ENCODE data around the gene GJD2. TPM values are rescaled to one million over a fixed set of nuclear protein-coding genes. Genes with fewer than 3 reads are reported as not detected.

GJD2 gene
- total and polyA plus RNA-seq, 4 donors = not detected

DNA sequence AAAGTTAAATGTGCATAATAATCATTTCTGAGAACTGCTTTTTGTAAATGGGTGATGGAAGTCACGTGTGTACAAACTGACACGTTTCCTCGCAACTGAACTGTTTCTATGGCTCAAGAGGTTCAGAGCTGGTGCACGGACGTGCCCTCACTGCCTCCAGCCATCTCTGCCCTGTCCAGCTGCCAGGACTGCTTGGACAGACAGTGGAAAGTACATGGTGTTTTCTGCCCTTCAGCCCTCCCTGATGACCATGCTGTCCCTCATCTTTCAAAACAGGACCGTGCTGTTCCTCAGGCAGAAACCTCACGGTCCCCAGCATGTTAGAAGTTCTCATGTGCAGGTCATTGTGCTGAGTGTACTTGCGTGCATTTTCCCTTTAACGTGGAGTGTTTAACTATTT is 38.7 kb downstream of the GJD2 start:
- Histone ChIP-seq H3K36me3 (ENCODE audit: control insufficient read depth in 4 of 4, insufficient read depth in 3 of 4, low read depth in 1 of 4, low read length in 3 of 4) (no peaks in the 10 kb centered on the region), H3K4me3 (ENCODE audit: low read depth in 1 of 3, low read length in 3 of 3) (no peak overlapping the region), H3K27me3 (ENCODE audit: control insufficient read depth in 4 of 4, insufficient read depth in 4 of 4, low read length in 3 of 4) (no peaks in the 10 kb centered on the region), H3K9ac (ENCODE audit: low read depth in 1 of 2, low read length in 2 of 2) (no peak overlapping the region), H3K27ac (ENCODE audit: low read depth in 1 of 2, low read length in 2 of 2) (no peak overlapping the region), H3K9me3 (ENCODE audit: control insufficient read depth in 4 of 4, low read length in 3 of 4) (no peaks in the 10 kb centered on the region), H3K4me1 (ENCODE audit: control insufficient read depth in 4 of 4, insufficient read depth in 4 of 4, low read length in 3 of 4) (peaks cover 6 to 38% (median 30%) of the 10 kb centered on the region in 4 donors)
- 35% methylated on average over 9 of the region's 9 CpGs for WGBS
- DNase-seq (ENCODE audit: low spot score) = no peak
- TF ChIP-seq GABPA (IDR thresholded peaks at IDR 0.05 in 1 of 2, conservative IDR thresholded peaks at IDR 0.05 in 1 of 2) (no peak), RAD21 (IDR thresholded peaks at IDR 0.05) (no peak), TAF1 (conservative IDR thresholded peaks at IDR 0.05) (no peak), NR2F2 (IDR thresholded peaks at IDR 0.05) (no peak), HNF4A (conservative IDR thresholded peaks at IDR 0.05) (peak; percentile 68 to 72), FOXA2 (IDR thresholded peaks at IDR 0.05) (no peak), SP1 (IDR thresholded peaks at IDR 0.05) (peak; percentile 94), YY1 (IDR thresholded peaks at IDR 0.05) (peak; percentile 46), EGR1 (IDR thresholded peaks at IDR 0.05; ENCODE audit: low read depth in 2 of 2) (no peak), FOXA1 (IDR thresholded peaks at IDR 0.05) (no peak), HNF4G (IDR thresholded peaks at IDR 0.05) (no peak), RXRA (IDR thresholded peaks at IDR 0.05) (peak; percentile 85 to 90), JUND (IDR thresholded peaks at IDR 0.05) (peak in 1 of 2 donors; percentile 45)
- TF ChIP-seq, protein P1, sequence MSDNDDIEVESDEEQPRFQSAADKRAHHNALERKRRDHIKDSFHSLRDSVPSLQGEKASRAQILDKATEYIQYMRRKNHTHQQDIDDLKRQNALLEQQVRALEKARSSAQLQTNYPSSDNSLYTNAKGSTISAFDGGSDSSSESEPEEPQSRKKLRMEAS (IDR thresholded peaks at IDR 0.05) = no peak
- TF ChIP-seq, protein P2, sequence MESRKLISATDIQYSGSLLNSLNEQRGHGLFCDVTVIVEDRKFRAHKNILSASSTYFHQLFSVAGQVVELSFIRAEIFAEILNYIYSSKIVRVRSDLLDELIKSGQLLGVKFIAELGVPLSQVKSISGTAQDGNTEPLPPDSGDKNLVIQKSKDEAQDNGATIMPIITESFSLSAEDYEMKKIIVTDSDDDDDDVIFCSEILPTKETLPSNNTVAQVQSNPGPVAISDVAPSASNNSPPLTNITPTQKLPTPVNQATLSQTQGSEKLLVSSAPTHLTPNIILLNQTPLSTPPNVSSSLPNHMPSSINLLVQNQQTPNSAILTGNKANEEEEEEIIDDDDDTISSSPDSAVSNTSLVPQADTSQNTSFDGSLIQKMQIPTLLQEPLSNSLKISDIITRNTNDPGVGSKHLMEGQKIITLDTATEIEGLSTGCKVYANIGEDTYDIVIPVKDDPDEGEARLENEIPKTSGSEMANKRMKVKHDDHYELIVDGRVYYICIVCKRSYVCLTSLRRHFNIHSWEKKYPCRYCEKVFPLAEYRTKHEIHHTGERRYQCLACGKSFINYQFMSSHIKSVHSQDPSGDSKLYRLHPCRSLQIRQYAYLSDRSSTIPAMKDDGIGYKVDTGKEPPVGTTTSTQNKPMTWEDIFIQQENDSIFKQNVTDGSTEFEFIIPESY (IDR thresholded peaks at IDR 0.05) = no peak
- TF ChIP-seq, protein P3, sequence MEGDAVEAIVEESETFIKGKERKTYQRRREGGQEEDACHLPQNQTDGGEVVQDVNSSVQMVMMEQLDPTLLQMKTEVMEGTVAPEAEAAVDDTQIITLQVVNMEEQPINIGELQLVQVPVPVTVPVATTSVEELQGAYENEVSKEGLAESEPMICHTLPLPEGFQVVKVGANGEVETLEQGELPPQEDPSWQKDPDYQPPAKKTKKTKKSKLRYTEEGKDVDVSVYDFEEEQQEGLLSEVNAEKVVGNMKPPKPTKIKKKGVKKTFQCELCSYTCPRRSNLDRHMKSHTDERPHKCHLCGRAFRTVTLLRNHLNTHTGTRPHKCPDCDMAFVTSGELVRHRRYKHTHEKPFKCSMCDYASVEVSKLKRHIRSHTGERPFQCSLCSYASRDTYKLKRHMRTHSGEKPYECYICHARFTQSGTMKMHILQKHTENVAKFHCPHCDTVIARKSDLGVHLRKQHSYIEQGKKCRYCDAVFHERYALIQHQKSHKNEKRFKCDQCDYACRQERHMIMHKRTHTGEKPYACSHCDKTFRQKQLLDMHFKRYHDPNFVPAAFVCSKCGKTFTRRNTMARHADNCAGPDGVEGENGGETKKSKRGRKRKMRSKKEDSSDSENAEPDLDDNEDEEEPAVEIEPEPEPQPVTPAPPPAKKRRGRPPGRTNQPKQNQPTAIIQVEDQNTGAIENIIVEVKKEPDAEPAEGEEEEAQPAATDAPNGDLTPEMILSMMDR (IDR thresholded peaks at IDR 0.05; ENCODE audit: low read depth, low read length, missing input control) = no peak
- TF ChIP-seq, protein P4, sequence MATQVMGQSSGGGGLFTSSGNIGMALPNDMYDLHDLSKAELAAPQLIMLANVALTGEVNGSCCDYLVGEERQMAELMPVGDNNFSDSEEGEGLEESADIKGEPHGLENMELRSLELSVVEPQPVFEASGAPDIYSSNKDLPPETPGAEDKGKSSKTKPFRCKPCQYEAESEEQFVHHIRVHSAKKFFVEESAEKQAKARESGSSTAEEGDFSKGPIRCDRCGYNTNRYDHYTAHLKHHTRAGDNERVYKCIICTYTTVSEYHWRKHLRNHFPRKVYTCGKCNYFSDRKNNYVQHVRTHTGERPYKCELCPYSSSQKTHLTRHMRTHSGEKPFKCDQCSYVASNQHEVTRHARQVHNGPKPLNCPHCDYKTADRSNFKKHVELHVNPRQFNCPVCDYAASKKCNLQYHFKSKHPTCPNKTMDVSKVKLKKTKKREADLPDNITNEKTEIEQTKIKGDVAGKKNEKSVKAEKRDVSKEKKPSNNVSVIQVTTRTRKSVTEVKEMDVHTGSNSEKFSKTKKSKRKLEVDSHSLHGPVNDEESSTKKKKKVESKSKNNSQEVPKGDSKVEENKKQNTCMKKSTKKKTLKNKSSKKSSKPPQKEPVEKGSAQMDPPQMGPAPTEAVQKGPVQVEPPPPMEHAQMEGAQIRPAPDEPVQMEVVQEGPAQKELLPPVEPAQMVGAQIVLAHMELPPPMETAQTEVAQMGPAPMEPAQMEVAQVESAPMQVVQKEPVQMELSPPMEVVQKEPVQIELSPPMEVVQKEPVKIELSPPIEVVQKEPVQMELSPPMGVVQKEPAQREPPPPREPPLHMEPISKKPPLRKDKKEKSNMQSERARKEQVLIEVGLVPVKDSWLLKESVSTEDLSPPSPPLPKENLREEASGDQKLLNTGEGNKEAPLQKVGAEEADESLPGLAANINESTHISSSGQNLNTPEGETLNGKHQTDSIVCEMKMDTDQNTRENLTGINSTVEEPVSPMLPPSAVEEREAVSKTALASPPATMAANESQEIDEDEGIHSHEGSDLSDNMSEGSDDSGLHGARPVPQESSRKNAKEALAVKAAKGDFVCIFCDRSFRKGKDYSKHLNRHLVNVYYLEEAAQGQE (IDR thresholded peaks at IDR 0.05) = no peak
- TF ChIP-seq, protein P5, sequence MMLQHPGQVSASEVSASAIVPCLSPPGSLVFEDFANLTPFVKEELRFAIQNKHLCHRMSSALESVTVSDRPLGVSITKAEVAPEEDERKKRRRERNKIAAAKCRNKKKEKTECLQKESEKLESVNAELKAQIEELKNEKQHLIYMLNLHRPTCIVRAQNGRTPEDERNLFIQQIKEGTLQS (IDR thresholded peaks at IDR 0.05) = no peak
